ENCODE results near the gene GON7. TPM values are rescaled to one million over a fixed set of nuclear protein-coding genes. Genes with fewer than 3 reads are reported as not detected.
A peak's percentile ranks its signal among the peaks of the same experiment; 100 is the strongest.
"Not testable (repeated sequence)": the region's sequence is repeated elsewhere in the genome, so short reads cannot be mapped to it uniquely, and the experiment has no call there.

The GON7 gene
- 38.9 and 41.8 TPM in 2 replicates for total RNA-seq (2014; rRNA removed; shearing (Covaris generic))
- 23.1 and 31.9 TPM in 2 replicates for polyA plus RNA-seq (2014; cell fraction: nucleus; rRNA removed)

- DNase-seq (ENCODE audit: extremely low read depth, low read depth): peak; percentile 98
Observed at GRCh38 chr14:93206793-93207467, at the start of gene GON7, which contains the start of gene UBR7. Gene GON7 (minus strand): TSS chr14:93207065. CDS start chr14:93207037, 28 bp downstream. Gene UBR7 (plus strand): TSS chr14:93207256. CDS start chr14:93207292, 36 bp downstream.

GRCh38 chr14:93249128-93249831 lies 42.4 kb upstream of the GON7 start:
- no peak for DNase-seq (ENCODE audit: extremely low read depth, low read depth)

- DNase-seq (ENCODE audit: extremely low read depth, low read depth): no peak
Observed at GRCh38 chr14:93246534-93246933, 39.7 kb upstream of the GON7 start.

GRCh38 chr14:93245764-93246420 lies 39.0 kb upstream of the GON7 start:
- no peak for DNase-seq (ENCODE audit: extremely low read depth, low read depth)

GRCh38 chr14:93240678-93241000 lies 33.8 kb upstream of the GON7 start:
- no peak for DNase-seq (ENCODE audit: extremely low read depth, low read depth)

- peak; percentile 73 for DNase-seq (ENCODE audit: extremely low read depth, low read depth)
Observed at GRCh38 chr14:93239869-93240677, 33.2 kb upstream of the GON7 start.

GRCh38 chr14:93234798-93235197 lies 27.9 kb upstream of the GON7 start:
- DNase-seq (ENCODE audit: extremely low read depth, low read depth): peak; percentile 98

GRCh38 chr14:93233078-93233477 lies 26.2 kb upstream of the GON7 start:
- DNase-seq (ENCODE audit: extremely low read depth, low read depth): not testable (repeated sequence)

GRCh38 chr14:93232159-93232558 lies 25.3 kb upstream of the GON7 start:
- no peak for DNase-seq (ENCODE audit: extremely low read depth, low read depth)

GRCh38 chr14:93231129-93231979 lies 24.5 kb upstream of the GON7 start:
- DNase-seq (ENCODE audit: extremely low read depth, low read depth): peak; percentile 53

GRCh38 chr14:93230539-93230938 lies 23.7 kb upstream of the GON7 start:
- no peak for DNase-seq (ENCODE audit: extremely low read depth, low read depth)

GRCh38 chr14:93228550-93228949 lies 21.7 kb upstream of the GON7 start:
- no peak for DNase-seq (ENCODE audit: extremely low read depth, low read depth)

GRCh38 chr14:93223565-93223964 lies 16.7 kb upstream of the GON7 start:
- DNase-seq (ENCODE audit: extremely low read depth, low read depth): no peak

GRCh38 chr14:93220509-93220908 lies 13.6 kb upstream of the GON7 start:
- DNase-seq (ENCODE audit: extremely low read depth, low read depth): no peak

- peak; percentile 68 for DNase-seq (ENCODE audit: extremely low read depth, low read depth)
Observed at GRCh38 chr14:93219103-93219726, 12.3 kb upstream of the GON7 start.

- DNase-seq (ENCODE audit: extremely low read depth, low read depth): no peak
Observed at GRCh38 chr14:93214598-93214997, 7.7 kb upstream of the GON7 start.

- DNase-seq (ENCODE audit: extremely low read depth, low read depth): no peak
Observed at GRCh38 chr14:93212432-93212831, 5.6 kb upstream of the GON7 start.

GRCh38 chr14:93207468-93208308 lies 823 bp upstream of the GON7 start:
- DNase-seq (ENCODE audit: extremely low read depth, low read depth): peak; percentile 65

Data from NCI-H460 (cell line).